Breast epithelium (tissue), 3 donors: ENCODE measurements around the gene OR5K2.

Source experiments
- POLR2A ChIP-seq: fragments of 450-650 bp; IDR thresholded peaks from one replicate; pipeline ENCODE4 v1.6.1; 2016; ENCODE audit warnings: antibody characterized with exemption, mild to moderate bottlenecking, moderate library complexity
- TF ChIP-seq, protein P1 (sequence below), 3 donors: fragments of 450-650 bp; IDR thresholded peaks; one replicate each; pipeline ENCODE4 v1.5.1; 2016 to 2017; ENCODE audit warnings: antibody characterized with exemption in 3 of 3, mild to moderate bottlenecking in 3 of 3, moderate library complexity in 3 of 3

GRCh38 chr3:98521897-98522543 is 24.5 kb downstream of the OR5K2 start:
- TF ChIP-seq, protein P1, sequence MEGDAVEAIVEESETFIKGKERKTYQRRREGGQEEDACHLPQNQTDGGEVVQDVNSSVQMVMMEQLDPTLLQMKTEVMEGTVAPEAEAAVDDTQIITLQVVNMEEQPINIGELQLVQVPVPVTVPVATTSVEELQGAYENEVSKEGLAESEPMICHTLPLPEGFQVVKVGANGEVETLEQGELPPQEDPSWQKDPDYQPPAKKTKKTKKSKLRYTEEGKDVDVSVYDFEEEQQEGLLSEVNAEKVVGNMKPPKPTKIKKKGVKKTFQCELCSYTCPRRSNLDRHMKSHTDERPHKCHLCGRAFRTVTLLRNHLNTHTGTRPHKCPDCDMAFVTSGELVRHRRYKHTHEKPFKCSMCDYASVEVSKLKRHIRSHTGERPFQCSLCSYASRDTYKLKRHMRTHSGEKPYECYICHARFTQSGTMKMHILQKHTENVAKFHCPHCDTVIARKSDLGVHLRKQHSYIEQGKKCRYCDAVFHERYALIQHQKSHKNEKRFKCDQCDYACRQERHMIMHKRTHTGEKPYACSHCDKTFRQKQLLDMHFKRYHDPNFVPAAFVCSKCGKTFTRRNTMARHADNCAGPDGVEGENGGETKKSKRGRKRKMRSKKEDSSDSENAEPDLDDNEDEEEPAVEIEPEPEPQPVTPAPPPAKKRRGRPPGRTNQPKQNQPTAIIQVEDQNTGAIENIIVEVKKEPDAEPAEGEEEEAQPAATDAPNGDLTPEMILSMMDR (IDR thresholded peaks at IDR 0.05) = no peak
- TF ChIP-seq POLR2A = no peak
